GM12892 (cell line): ENCODE measurements around the gene NR2F2.

Experiments used
- POLR2A ChIP-seq: IDR thresholded peaks from 2 replicates; pipeline ENCODE4 v1.6.1; 2011; ENCODE audit warnings: low read depth, low read length, control low read depth
- POLR2AphosphoS5 ChIP-seq: IDR thresholded peaks from 2 replicates; pipeline ENCODE4 v1.6.1; 2011; ENCODE audit warnings: low read depth, low read length, control low read depth
- TAF1 ChIP-seq: IDR thresholded peaks from 2 replicates; pipeline ENCODE4 v1.6.1; 2011; ENCODE audit warnings: low read depth, mild to moderate bottlenecking, control low read depth, low read length, borderline replicate concordance

- TF ChIP-seq POLR2A, result no peak
- TF ChIP-seq POLR2AphosphoS5, result no peak
- TF ChIP-seq TAF1, result no peak
These were observed 29.4 kb downstream of the NR2F2 start for GRCh38 chr15:96359616-96360521.
